Measurements from ENCODE around the gene RBM20. TPM values are rescaled to one million over a fixed set of nuclear protein-coding genes. Genes with fewer than 3 reads are reported as not detected.

Gene RBM20
- total and polyA plus RNA-seq, 2 of the 13 experiments (the other 11 are each of a cell fraction or from before 2014, with no cell fraction given): 0.02 to 0.22 TPM

DNA sequence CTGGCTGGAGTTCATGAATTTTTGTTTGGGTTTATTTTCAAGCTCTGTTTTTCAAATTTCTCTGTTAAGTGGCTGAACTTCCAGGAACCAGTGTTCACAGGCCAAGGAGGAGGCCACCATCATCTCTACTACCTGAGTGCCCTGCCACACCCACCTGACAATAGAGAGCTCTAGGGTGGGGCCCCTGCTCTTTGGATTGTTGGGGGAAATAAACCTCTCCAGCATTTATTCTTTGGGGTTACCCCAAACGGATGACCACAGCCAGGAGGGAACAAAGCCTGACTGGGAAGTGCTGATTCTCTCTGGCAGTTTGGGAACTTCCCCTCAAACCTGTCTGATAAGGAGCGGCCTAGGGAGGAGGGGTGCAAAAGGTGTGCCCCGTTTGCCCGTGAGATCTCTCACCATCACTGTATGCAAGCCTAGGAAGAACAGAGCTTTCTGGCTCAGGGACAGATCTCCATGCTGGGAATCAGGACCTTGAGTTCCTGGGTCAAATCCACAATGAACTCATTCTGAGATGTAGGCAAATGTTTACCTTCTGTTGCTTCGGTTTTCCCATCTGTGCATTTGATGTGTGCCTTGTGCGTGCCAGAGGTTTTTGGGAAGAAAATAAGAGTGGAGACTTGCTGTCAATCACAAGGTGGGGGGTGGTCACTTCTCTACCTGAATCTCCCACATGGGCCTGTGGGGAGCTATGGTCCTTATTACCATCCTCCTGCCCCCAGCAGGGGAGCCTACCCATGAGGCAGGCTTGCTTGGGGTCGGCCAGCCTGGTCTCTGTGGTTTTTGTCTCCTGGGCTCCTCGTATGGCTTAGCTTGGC, 199.9 kb downstream of the RBM20 start (continued):
- no peak; the same call in 1 of the 2 replicates for TF ChIP-seq AHDC1 (CRISPR knock-in tag; IDR thresholded peaks at IDR 0.05; ENCODE audit: borderline replicate concordance)
- TF ChIP-seq SRSF1 (optimal IDR thresholded peaks at IDR 0.05; ENCODE audit: low read depth, low read length): no peak
- no peak for TF ChIP-seq MZF1 (CRISPR knock-in tag; IDR thresholded peaks at IDR 0.05; ENCODE audit: borderline replicate concordance)
- TF ChIP-seq KDM6A (CRISPR knock-in tag; IDR thresholded peaks at IDR 0.05; ENCODE audit: low read depth): no peak
- TF ChIP-seq, protein P1, sequence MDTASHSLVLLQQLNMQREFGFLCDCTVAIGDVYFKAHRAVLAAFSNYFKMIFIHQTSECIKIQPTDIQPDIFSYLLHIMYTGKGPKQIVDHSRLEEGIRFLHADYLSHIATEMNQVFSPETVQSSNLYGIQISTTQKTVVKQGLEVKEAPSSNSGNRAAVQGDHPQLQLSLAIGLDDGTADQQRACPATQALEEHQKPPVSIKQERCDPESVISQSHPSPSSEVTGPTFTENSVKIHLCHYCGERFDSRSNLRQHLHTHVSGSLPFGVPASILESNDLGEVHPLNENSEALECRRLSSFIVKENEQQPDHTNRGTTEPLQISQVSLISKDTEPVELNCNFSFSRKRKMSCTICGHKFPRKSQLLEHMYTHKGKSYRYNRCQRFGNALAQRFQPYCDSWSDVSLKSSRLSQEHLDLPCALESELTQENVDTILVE (CRISPR knock-in tag; IDR thresholded peaks at IDR 0.05): 0 out of 2 replicates have a peak, but pooled peaks have one; percentile 43
- no peak for TF ChIP-seq SP2 (CRISPR knock-in tag; IDR thresholded peaks at IDR 0.05)
- TF ChIP-seq GPN1 (CRISPR knock-in tag; IDR thresholded peaks at IDR 0.05; ENCODE audit: borderline replicate concordance): no peak
- TF ChIP-seq PAWR (CRISPR knock-in tag; IDR thresholded peaks at IDR 0.05; ENCODE audit: borderline replicate concordance): no peak
- TF ChIP-seq EZH2 (conservative IDR thresholded peaks at IDR 0.05; ENCODE audit: low read depth, low read length): no peak
- no peak for TF ChIP-seq ZNF317 (CRISPR knock-in tag; IDR thresholded peaks at IDR 0.05)
- TF ChIP-seq ZBTB20 (CRISPR knock-in tag; IDR thresholded peaks at IDR 0.05; ENCODE audit: borderline replicate concordance, low read depth): peak; percentile 66; the same call in 1 of the 2 replicates
- no peak for TF ChIP-seq CBFB (CRISPR knock-in tag; IDR thresholded peaks at IDR 0.05)
- no peak for TF ChIP-seq HNRNPLL (IDR thresholded peaks at IDR 0.05; ENCODE audit: low read depth, low read length, poor library complexity, severe bottlenecking)
- TF ChIP-seq ZNF709 (CRISPR knock-in tag; IDR thresholded peaks at IDR 0.05): no peak
- TF ChIP-seq PAF1 (CRISPR knock-in tag; IDR thresholded peaks at IDR 0.05): no peak
- TF ChIP-seq, protein P2, sequence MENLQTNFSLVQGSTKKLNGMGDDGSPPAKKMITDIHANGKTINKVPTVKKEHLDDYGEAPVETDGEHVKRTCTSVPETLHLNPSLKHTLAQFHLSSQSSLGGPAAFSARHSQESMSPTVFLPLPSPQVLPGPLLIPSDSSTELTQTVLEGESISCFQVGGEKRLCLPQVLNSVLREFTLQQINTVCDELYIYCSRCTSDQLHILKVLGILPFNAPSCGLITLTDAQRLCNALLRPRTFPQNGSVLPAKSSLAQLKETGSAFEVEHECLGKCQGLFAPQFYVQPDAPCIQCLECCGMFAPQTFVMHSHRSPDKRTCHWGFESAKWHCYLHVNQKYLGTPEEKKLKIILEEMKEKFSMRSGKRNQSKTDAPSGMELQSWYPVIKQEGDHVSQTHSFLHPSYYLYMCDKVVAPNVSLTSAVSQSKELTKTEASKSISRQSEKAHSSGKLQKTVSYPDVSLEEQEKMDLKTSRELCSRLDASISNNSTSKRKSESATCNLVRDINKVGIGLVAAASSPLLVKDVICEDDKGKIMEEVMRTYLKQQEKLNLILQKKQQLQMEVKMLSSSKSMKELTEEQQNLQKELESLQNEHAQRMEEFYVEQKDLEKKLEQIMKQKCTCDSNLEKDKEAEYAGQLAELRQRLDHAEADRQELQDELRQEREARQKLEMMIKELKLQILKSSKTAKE (CRISPR knock-in tag; IDR thresholded peaks at IDR 0.05; ENCODE audit: borderline replicate concordance): no peak
